Smooth muscle cell (in vitro differentiated cells): ENCODE results near the gene C10orf67. TPM values are rescaled to one million over a fixed set of nuclear protein-coding genes. Genes with fewer than 3 reads are reported as not detected.

Source experiments
- DNase-seq: peaks from one replicate; lab custom pipeline; 2025; ENCODE audit not compliant: unreplicated experiment; lab: John Stamatoyannopoulos, UW
- H2AFZ ChIP-seq: fragments of 200-600 bp; sonication (generic); 2 replicates; pipeline ENCODE4 v1.6.0; 2016; ENCODE audit warnings: antibody characterized with exemption, low read depth, mild to moderate bottlenecking
- H3F3A ChIP-seq: fragments of 200-600 bp; sonication (generic); 2 replicates; pipeline ENCODE4 v1.6.0; 2017; ENCODE audit warnings: antibody characterized with exemption, low read depth
- H3K27ac ChIP-seq: fragments of 200-600 bp; sonication (generic); 2 replicates; pipeline ENCODE4 v1.5.1; 2016; ENCODE audit warnings: low read depth, mild to moderate bottlenecking
- H3K27me3 ChIP-seq: fragments of 200-600 bp; sonication (generic); 2 replicates; pipeline ENCODE4 v1.6.1; 2016; ENCODE audit warnings: low read depth, mild to moderate bottlenecking
- H3K36me3 ChIP-seq: fragments of 200-600 bp; sonication (generic); 2 replicates; pipeline ENCODE4 v1.5.1; 2016; ENCODE audit warnings: low read depth
- H3K4me1 ChIP-seq: fragments of 200-600 bp; sonication (generic); 2 replicates; pipeline ENCODE4 v1.5.1; 2016; ENCODE audit warnings: low read depth
- H3K4me2 ChIP-seq: fragments of 200-600 bp; sonication (generic); 2 replicates; pipeline ENCODE4 v1.6.0; 2016; ENCODE audit warnings: mild to moderate bottlenecking
- H3K4me3 ChIP-seq: fragments of 200-600 bp; sonication (generic); 2 replicates; pipeline ENCODE4 v1.5.1; 2016; ENCODE audit warnings: mild to moderate bottlenecking
- H3K79me2 ChIP-seq: fragments of 200-600 bp; sonication (generic); 2 replicates; pipeline ENCODE4 v1.6.0; 2016; ENCODE audit warnings: low read depth, mild to moderate bottlenecking
- H3K9ac ChIP-seq: fragments of 200-600 bp; sonication (generic); 2 replicates; pipeline ENCODE4 v1.6.0; 2016; ENCODE audit warnings: low read depth
- H3K9me3 ChIP-seq: fragments of 200-600 bp; sonication (generic); replicated peaks from 2 replicates; pipeline ENCODE4 v1.5.1; 2016; ENCODE audit warnings: low read depth
- H4K20me1 ChIP-seq: fragments of 200-600 bp; sonication (generic); 2 replicates; pipeline ENCODE4 v1.6.0; 2016; ENCODE audit warnings: low read depth
- WGBS: methylation state at CpG from one replicate; pipeline ENCODE4 v1.1.7; 2016; ENCODE audit warnings: low lambda C conversion rate; 5-methylcytosine and 5-hydroxymethylcytosine counted together
- microRNA counts: library from miRNA; unstranded; fragments of <30 nt; microRNA quantifications from one replicate; lab custom pipeline; 2016
- microRNA-seq: library from miRNA; unstranded; fragments of <30 nt; microRNA quantifications from one replicate; pipeline ENCODE4, GENCODE V29; 2016; ENCODE audit warnings: borderline number of aligned reads
- polyA plus RNA-seq: library from polyadenylated mRNA; unstranded; fragments of >200 nt; fragmentation: Nextera tagmentation; extraction: Ambion mirVana; gene quantifications from 2 replicates; pipeline ENCODE4 v1.2.1, GENCODE V29; 2016
- small RNA-seq: library from RNA; depleted of rRNA; stranded (forward); fragments of <200 nt; gene quantifications from one replicate; pipeline ENCODE3, GENCODE V24; 2014
- total RNA-seq: library from RNA; depleted of rRNA; stranded (reverse); fragments of >200 nt; gene quantifications from 2 replicates; pipeline ENCODE4 v1.2.3, GENCODE V29; 2014
- TF ChIP-seq, protein P1 (sequence below): fragments of 200-600 bp; sonication (generic); IDR thresholded peaks from 2 replicates; pipeline ENCODE4 v1.5.1; 2017; ENCODE audit warnings: borderline replicate concordance, mild to moderate bottlenecking, antibody characterized with exemption; ENCODE audit not compliant: insufficient read depth, poor library complexity, severe bottlenecking

Gene C10orf67
- total and polyA plus RNA-seq, 2 experiments from 2014 or later: not detected

DNA sequence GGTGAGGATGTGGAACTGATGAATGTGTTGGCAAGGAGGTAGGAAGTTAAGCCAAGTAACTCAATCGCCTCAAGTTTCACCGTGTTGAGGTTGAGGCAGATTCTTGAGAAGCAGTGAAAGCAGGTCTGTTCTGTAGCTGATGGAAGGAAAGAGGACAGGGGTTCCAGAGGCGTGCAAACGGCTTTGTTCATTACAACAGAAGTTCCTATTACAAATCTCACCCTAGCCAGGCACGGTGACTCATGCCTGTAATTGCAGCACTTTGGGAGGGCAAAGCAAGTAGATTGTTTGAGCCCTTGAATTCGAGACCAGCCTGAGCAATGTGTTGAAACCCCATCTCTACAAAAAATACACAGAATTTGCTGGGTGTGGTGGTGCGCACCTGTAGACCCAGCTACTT is 189.4 kb downstream of the C10orf67 start:
- H4K20me1 ChIP-seq: no peaks in the 10 kb centered on the region
- no peaks in the 10 kb centered on the region for H3K79me2 ChIP-seq
- 59% methylated on average over 7 of the region's 7 CpGs for WGBS
- H3F3A ChIP-seq: no peaks in the 10 kb centered on the region
- no peak overlapping the region for H2AFZ ChIP-seq
- no peak overlapping the region for H3K9ac ChIP-seq
- TF ChIP-seq, protein P1, sequence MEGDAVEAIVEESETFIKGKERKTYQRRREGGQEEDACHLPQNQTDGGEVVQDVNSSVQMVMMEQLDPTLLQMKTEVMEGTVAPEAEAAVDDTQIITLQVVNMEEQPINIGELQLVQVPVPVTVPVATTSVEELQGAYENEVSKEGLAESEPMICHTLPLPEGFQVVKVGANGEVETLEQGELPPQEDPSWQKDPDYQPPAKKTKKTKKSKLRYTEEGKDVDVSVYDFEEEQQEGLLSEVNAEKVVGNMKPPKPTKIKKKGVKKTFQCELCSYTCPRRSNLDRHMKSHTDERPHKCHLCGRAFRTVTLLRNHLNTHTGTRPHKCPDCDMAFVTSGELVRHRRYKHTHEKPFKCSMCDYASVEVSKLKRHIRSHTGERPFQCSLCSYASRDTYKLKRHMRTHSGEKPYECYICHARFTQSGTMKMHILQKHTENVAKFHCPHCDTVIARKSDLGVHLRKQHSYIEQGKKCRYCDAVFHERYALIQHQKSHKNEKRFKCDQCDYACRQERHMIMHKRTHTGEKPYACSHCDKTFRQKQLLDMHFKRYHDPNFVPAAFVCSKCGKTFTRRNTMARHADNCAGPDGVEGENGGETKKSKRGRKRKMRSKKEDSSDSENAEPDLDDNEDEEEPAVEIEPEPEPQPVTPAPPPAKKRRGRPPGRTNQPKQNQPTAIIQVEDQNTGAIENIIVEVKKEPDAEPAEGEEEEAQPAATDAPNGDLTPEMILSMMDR: no peak
- DNase-seq: no peak
- H3K4me2 ChIP-seq: no peak overlapping the region
- H3K4me3 ChIP-seq: no peak overlapping the region
- H3K27me3 ChIP-seq: peaks cover 8% of the 10 kb centered on the region
- peaks cover 4% of the 10 kb centered on the region for H3K4me1 ChIP-seq
- H3K27ac ChIP-seq: no peak overlapping the region
- H3K9me3 ChIP-seq: no peaks in the 10 kb centered on the region
- no peaks in the 10 kb centered on the region for H3K36me3 ChIP-seq

MicroRNAs within 50 kb of the gene (microRNA counts, 767-probe panel; counts per million panel counts)
- microRNA hsa-miR-1254 (lab: Ali Mortazavi, UCI): 183 counts per million

Small RNAs within 50 kb of the gene (microRNA-seq; reads per million reads assigned to microRNA genes)
- gene MIR1254-2: not detected

Small RNAs within 50 kb of the gene (small RNA-seq; reads per million reads assigned to genes)
- gene MIR1254-2 (not detected), gene RF00561 (not detected)

Other genes starting within 250 kb of the C10orf67 start
- 9.4 and 21.5 TPM in 2 replicates for gene MSRB2, start 249.2 kb downstream of the C10orf67 start, total RNA-seq
- gene MSRB2, start 249.2 kb downstream of the C10orf67 start, polyA plus RNA-seq: 64.0 and 70.9 TPM in 2 replicates
- gene PTF1A, start 152.5 kb downstream of the C10orf67 start, total RNA-seq: not detected in 2 replicates
- 0.17 TPM in 1 of 2 replicates, not detected in the other for gene PTF1A, start 152.5 kb downstream of the C10orf67 start, polyA plus RNA-seq
- gene OTUD1, start 94.3 kb upstream of the C10orf67 start, total RNA-seq: 11.6 and 12.9 TPM in 2 replicates
- gene OTUD1, start 94.3 kb upstream of the C10orf67 start, polyA plus RNA-seq: 10.8 and 14.0 TPM in 2 replicates